OCI-LY7 (cell line): ENCODE measurements around the gene HAGHL. TPM values are rescaled to one million over a fixed set of nuclear protein-coding genes. Genes with fewer than 3 reads are reported as not detected.
"Not testable (repeated sequence)": the region's sequence is repeated elsewhere in the genome, so short reads cannot be mapped to it uniquely, and the experiment has no call there.

Experiments used
- BruUV-seq: library from RNA; stranded (reverse); fragments of 400-500 nt; replicated peaks from 2 replicates; lab custom pipeline; 2021; lab: Mats Ljungman, UMichigan
- CTCF ChIA-PET: fragments of 300-600 bp; sonication (Branson Sonifier 250); formaldehyde crosslinking; loops from one replicate; lab custom pipeline; 2022; ENCODE audit warnings: antibody characterized with exemption; ENCODE audit not compliant: unreplicated experiment; lab: Charles Lee
- POLR2A ChIA-PET: fragments of 300-600 bp; sonication (Branson Sonifier 250); formaldehyde crosslinking; loops from one replicate; lab custom pipeline; 2022; ENCODE audit warnings: antibody characterized with exemption; lab: Charles Lee
- DNase-seq: peaks from one replicate; pipeline ENCODE4 v3.0.0-alpha.2; 2015; ENCODE audit warnings: low spot score
- H2AFZ ChIP-seq: fragments of 200-600 bp; sonication (generic), shearing (Covaris generic); 2 replicates; pipeline ENCODE4 v1.6.1; 2014; ENCODE audit warnings: mild to moderate bottlenecking, antibody characterized with exemption, low read length, moderate library complexity
- H3K27ac ChIP-seq: fragments of 200-600 bp; sonication (generic); 2 replicates; pipeline ENCODE4 v1.5.1; 2014; ENCODE audit warnings: mixed run types, low read depth, mild to moderate bottlenecking, moderate library complexity, low read length, inconsistent platforms; ENCODE audit not compliant: poor library complexity, severe bottlenecking
- H3K36me3 ChIP-seq: fragments of 200-600 bp; sonication (generic); 2 replicates; pipeline ENCODE4 v1.6.1; 2014; ENCODE audit warnings: mild to moderate bottlenecking, antibody characterized with exemption, low read length, moderate library complexity, mixed read lengths; ENCODE audit not compliant: insufficient read depth
- H3K4me1 ChIP-seq: fragments of 200-600 bp; sonication (generic); 2 replicates; pipeline ENCODE4 v1.5.1; 2014; ENCODE audit warnings: mild to moderate bottlenecking, low read length; ENCODE audit not compliant: insufficient read depth, poor library complexity, severe bottlenecking
- H3K4me2 ChIP-seq: fragments of 200-600 bp; sonication (generic); 2 replicates; pipeline ENCODE4 v1.6.1; 2014; ENCODE audit warnings: mild to moderate bottlenecking, low read length
- H3K4me3 ChIP-seq: fragments of 200-600 bp; sonication (generic); 2 replicates; pipeline ENCODE4 v1.5.1; 2014; ENCODE audit warnings: mild to moderate bottlenecking, low read depth, low read length; ENCODE audit not compliant: poor library complexity, severe bottlenecking
- H3K79me2 ChIP-seq: fragments of 200-600 bp; sonication (generic); 2 replicates; pipeline ENCODE4 v1.6.1; 2016; ENCODE audit warnings: low read depth, mild to moderate bottlenecking, low read length, moderate library complexity, mixed read lengths; ENCODE audit not compliant: insufficient read depth
- H3K9me2 ChIP-seq: fragments of 200-600 bp; sonication (generic); 2 replicates; pipeline ENCODE4 v1.6.1; 2016; ENCODE audit warnings: mild to moderate bottlenecking, low read length, mixed read lengths; ENCODE audit not compliant: insufficient read depth
- H3K9me3 ChIP-seq: fragments of 200-600 bp; sonication (generic); 2 replicates; pipeline ENCODE4 v1.6.1; 2014; ENCODE audit warnings: mild to moderate bottlenecking, mixed run types, low read length, mixed read lengths
- H4K20me1 ChIP-seq: fragments of 200-600 bp; sonication (generic); 2 replicates; pipeline ENCODE4 v1.6.1; 2014; ENCODE audit warnings: mild to moderate bottlenecking, antibody characterized with exemption, low read length, moderate library complexity, mixed read lengths; ENCODE audit not compliant: insufficient read depth
- CTCF ChIP-seq: fragments of 200-600 bp; sonication (generic); conservative IDR thresholded peaks from 2 replicates; pipeline ENCODE4 v1.5.1; 2014; ENCODE audit warnings: mild to moderate bottlenecking, antibody characterized with exemption, low read length, moderate library complexity, mixed read lengths
- EZH2phosphoT487 ChIP-seq: fragments of 200-600 bp; sonication (generic); IDR thresholded peaks from 2 replicates; pipeline ENCODE4 v1.6.1; 2018; ENCODE audit warnings: low read depth, borderline replicate concordance, mild to moderate bottlenecking, mixed run types, antibody characterized with exemption, low read length, moderate library complexity, mixed read lengths
- intact Hi-C: fragments of 100-400 bp; cut with micrococcal nuclease; formaldehyde crosslinking; loops from one replicate; pipeline ENCODE4 v1.10.0; 2022; ENCODE audit not compliant: unreplicated experiment
- total RNA-seq, 2 experiments: library from RNA; depleted of rRNA in 1 of 2; stranded (reverse); fragments of >200 nt in 1 of 2; shearing (Covaris generic) in 1 of 2; gene quantifications; 2 replicates each; pipeline ENCODE4 v1.2.3, GENCODE V29; 2014 to 2022

Gene HAGHL
- total RNA-seq, 2 experiments from 2014 or later = 30.8 to 57.9 TPM

- Histone ChIP-seq H3K4me2 (no peak overlapping the region), H3K9me2 (no peaks in the 10 kb centered on the region), H3K4me3 (no peak overlapping the region), H4K20me1 (no peaks in the 10 kb centered on the region), H3K79me2 (no peaks in the 10 kb centered on the region), H3K36me3 (no peaks in the 10 kb centered on the region), H2AFZ (no peak overlapping the region), H3K27ac (no peak overlapping the region), H3K9me3 (no peaks in the 10 kb centered on the region), H3K4me1 (peaks cover 12% of the 10 kb centered on the region)
- DNase-seq = no peak
- POLR2A ChIA-PET = no interaction called here
- BruUV-seq = no TSS peak
- no peak for TF ChIP-seq EZH2phosphoT487
- TF ChIP-seq CTCF = no peak
- CTCF ChIA-PET = no interaction called here
- intact Hi-C loops = loop anchor here (1.0 kb wide), 1 partner anchor 74 kb away; no protein-coding TSS in a partner anchor
These were observed 15.8 kb upstream of the HAGHL start for GRCh38 chr16:711084-711483.

- Histone ChIP-seq H4K20me1 (no peaks in the 10 kb centered on the region), H3K4me3 (no peak overlapping the region), H3K9me2 (no peaks in the 10 kb centered on the region), H3K9me3 (no peaks in the 10 kb centered on the region), H3K79me2 (no peaks in the 10 kb centered on the region), H3K4me2 (no peak overlapping the region), H3K36me3 (no peaks in the 10 kb centered on the region), H3K4me1 (peaks cover 17% of the 10 kb centered on the region), H2AFZ (no peak overlapping the region), H3K27ac (no peak overlapping the region)
- POLR2A ChIA-PET = interaction anchor here (0.7 to 1.0 kb wide), 2 partner anchors 10 to 28 kb away, joined by 3 to 6 read pairs; no protein-coding TSS in a partner anchor
- no TSS peak for BruUV-seq
- CTCF ChIA-PET = interaction anchor here (0.6 kb wide), 1 partner anchor 19 kb away, joined by 4 read pairs; no protein-coding TSS in a partner anchor
- peak; percentile 82 for DNase-seq
- TF ChIP-seq EZH2phosphoT487 (no peak), CTCF (peak; percentile 84)
- intact Hi-C loops = loop anchor here (1.0 kb wide), 1 partner anchor 74 kb away; no protein-coding TSS in a partner anchor
These were observed 15.2 kb upstream of the HAGHL start for GRCh38 chr16:711548-712320.

- intact Hi-C loops, H3K36me3 ChIP-seq, H3K4me3 ChIP-seq, H3K9me2 ChIP-seq, H3K79me2 ChIP-seq, BruUV-seq, H3K27ac ChIP-seq, H3K9me3 ChIP-seq, H3K4me2 ChIP-seq, H2AFZ ChIP-seq, H4K20me1 ChIP-seq: not testable (repeated sequence)
- peak; percentile 73 for TF ChIP-seq CTCF
- ChIA-PET CTCF (interaction anchor here (0.6 kb wide), 1 partner anchor 15 kb away, joined by 3 read pairs; no protein-coding TSS in a partner anchor), POLR2A (interaction anchor here (0.7 to 1.0 kb wide), 2 partner anchors 9 to 27 kb away, joined by 3 to 6 read pairs; no protein-coding TSS in a partner anchor)
- H3K4me1 ChIP-seq = peaks cover 17% of the 10 kb centered on the region
- DNase-seq = peak; percentile 67
These were observed 14.1 kb upstream of the HAGHL start for GRCh38 chr16:712740-713250.
